Measurements from ENCODE around the gene CGNL1. TPM values are rescaled to one million over a fixed set of nuclear protein-coding genes. Genes with fewer than 3 reads are reported as not detected.

The CGNL1 gene
- total RNA-seq, 1 experiment from 2014 or later = 34.6 TPM

DNA sequence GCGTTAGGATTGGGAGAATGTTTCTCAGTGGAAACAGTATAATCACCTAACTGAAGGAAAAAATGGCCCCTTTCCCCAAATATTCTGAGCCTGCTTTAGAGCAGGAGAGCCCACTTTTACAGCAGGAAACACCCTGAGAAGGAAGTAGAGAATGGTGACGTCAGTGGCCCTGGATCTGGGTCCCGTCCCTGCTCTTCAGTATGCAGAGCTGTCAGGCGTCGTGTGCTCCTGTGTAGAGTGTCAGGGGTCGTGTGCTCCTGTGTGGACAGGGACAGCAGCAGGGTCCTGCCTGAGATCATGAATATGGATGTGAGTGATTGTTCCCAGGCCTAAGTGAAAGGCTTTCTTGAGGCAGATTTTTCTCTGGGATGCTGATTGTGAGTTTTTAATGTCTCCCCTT is 45.2 kb downstream of the CGNL1 start:
- Histone ChIP-seq H2BK12ac (ENCODE audit: insufficient read length, low read depth, low read length) (no peak overlapping the region), H3K4me2 (ENCODE audit: insufficient read depth, insufficient read length, low read length) (no peak overlapping the region), H3K27me3 (ENCODE audit: insufficient read depth, low read length) (no peaks in the 10 kb centered on the region), H3K56ac (ENCODE audit: insufficient read length, low read depth, low read length) (no peak overlapping the region), H2BK5ac (ENCODE audit: insufficient read length, low read length) (no peak overlapping the region), H3K4ac (ENCODE audit: low read depth, low read length) (no peak overlapping the region), H3K23me2 (ENCODE audit: insufficient read length, low read depth, low read length, poor library complexity, severe bottlenecking) (no peaks in the 10 kb centered on the region), H2AFZ (ENCODE audit: low read length) (no peak overlapping the region), H4K8ac (replicated peaks; ENCODE audit: insufficient read length, low read depth, low read length) (no peak overlapping the region), H4K5ac (ENCODE audit: insufficient read length, low read depth, low read length) (no peak overlapping the region), H3K14ac (ENCODE audit: insufficient read depth, low read length) (no peak overlapping the region), H2AK5ac (ENCODE audit: insufficient read length, low read length) (no peak overlapping the region), H3T11ph (ENCODE audit: low read length) (no peak overlapping the region), H2BK20ac (ENCODE audit: low read depth, low read length, poor library complexity, severe bottlenecking) (no peak overlapping the region), H3K27ac (ENCODE audit: insufficient read length, low read depth, low read length) (no peak overlapping the region), H3K23ac (ENCODE audit: insufficient read length, low read depth, low read length) (no peak overlapping the region), H3K4me1 (ENCODE audit: insufficient read depth, low read length) (no peaks in the 10 kb centered on the region; the same call in 1 of the 2 replicates), H4K91ac (ENCODE audit: insufficient read length, low read depth, low read length) (no peak overlapping the region), H2BK120ac (ENCODE audit: low read depth, low read length, poor library complexity, severe bottlenecking) (no peak overlapping the region), H3K79me1 (ENCODE audit: insufficient read depth, low read depth, low read length, poor library complexity, severe bottlenecking) (no peaks in the 10 kb centered on the region), H3K9ac (ENCODE audit: extremely low read depth, insufficient read length, low read length) (no peak overlapping the region), H3K9me3 (ENCODE audit: control insufficient read depth, low read depth, low read length) (no peaks in the 10 kb centered on the region), H4K20me1 (ENCODE audit: control insufficient read depth, insufficient read depth, insufficient read length) (no peaks in the 10 kb centered on the region), H3K18ac (ENCODE audit: insufficient read length, low read depth, low read length) (no peak overlapping the region), H2BK15ac (ENCODE audit: low read depth, low read length) (no peak overlapping the region), H3K79me2 (ENCODE audit: insufficient read depth, low read length) (no peaks in the 10 kb centered on the region)
- TF ChIP-seq CTCF (conservative IDR thresholded peaks at IDR 0.05) = no peak
- H3K9me3 Mint-ChIP-seq = no peaks in the 10 kb centered on the region
- H3K27ac Mint-ChIP-seq = peak overlapping the region in 1 of 3 experiments; percentile 78; a peak in 2 of 7 replicates
- H3K27me3 Mint-ChIP-seq (ENCODE audit: low read depth) = no peaks in the 10 kb centered on the region
- no peak overlapping the region for H3K4me3 Mint-ChIP-seq
- DNase-seq = no peak
- peaks cover 21 to 29% of the 10 kb centered on the region in 2 experiments for H3K4me1 Mint-ChIP-seq
- H3K36me3 Mint-ChIP-seq (ENCODE audit: insufficient read depth in 1 of 3, low read depth in 3 of 3) = peaks cover 0 to 15% (median 0%) of the 10 kb centered on the region in 3 experiments; a peak in 4 of 7 replicates
- WGBS (ENCODE audit: extremely low coverage, insufficient read length, low lambda C conversion rate) = no CpG with 5 or more reads among the region's 6 CpGs
